Keratinocyte (primary cell): ENCODE measurements around the gene PFDN4. TPM values are rescaled to one million over a fixed set of nuclear protein-coding genes. Genes with fewer than 3 reads are reported as not detected.

Experiments used
- DNase-seq: peaks from one replicate; pipeline ENCODE4 v3.0.0-alpha.2; 2011; ENCODE audit warnings: low read depth, missing footprints, low spot score
- FAIRE-seq: peaks from 2 replicates; lab custom pipeline; 2011; peaks lifted over from hg19 to GRCh38; lab: Jason Lieb, UNC
- H2AFZ ChIP-seq: 2 replicates; pipeline ENCODE4 v1.6.0; 2012; ENCODE audit warnings: low read length, control low read depth, inconsistent platforms; ENCODE audit not compliant: control insufficient read depth
- H3K27ac ChIP-seq: 2 replicates; pipeline ENCODE4 v1.5.1; 2011; ENCODE audit warnings: low read length; ENCODE audit not compliant: control insufficient read depth, insufficient read depth
- H3K27me3 ChIP-seq: 3 replicates; pipeline ENCODE4 v1.6.0; 2011; ENCODE audit warnings: low read length; ENCODE audit not compliant: control insufficient read depth, insufficient read depth; ENCODE audit errors: extremely low read depth
- H3K36me3 ChIP-seq, 2 experiments: 2 replicates in 1 of 2; 3 replicates in 1 of 2; pipeline ENCODE4 v1.5.1; 2011; ENCODE audit warnings: low read length in 2 of 2, mild to moderate bottlenecking in 1 of 2; ENCODE audit not compliant: control insufficient read depth in 2 of 2, insufficient read depth in 2 of 2; ENCODE audit errors: extremely low read depth in 1 of 2
- H3K4me1 ChIP-seq: 3 replicates; pipeline ENCODE4 v1.5.1; 2011; ENCODE audit warnings: low read length; ENCODE audit not compliant: control insufficient read depth, insufficient read depth; ENCODE audit errors: extremely low read depth
- H3K4me2 ChIP-seq: 3 replicates; pipeline ENCODE4 v1.6.0; 2011; ENCODE audit warnings: low read depth, low read length; ENCODE audit not compliant: control insufficient read depth, insufficient read depth; ENCODE audit errors: extremely low read depth
- H3K4me3 ChIP-seq, 3 experiments: fragments of 200-600 bp in 1 of 3; sonication (generic) in 1 of 3; 2 replicates in 2 of 3; 3 replicates in 1 of 3; pipeline ENCODE4 v1.5.1; 2011 to 2016; ENCODE audit warnings: low read length in 3 of 3, mild to moderate bottlenecking in 3 of 3, control low read depth in 2 of 3, inconsistent platforms in 1 of 3, low read depth in 1 of 3, mixed read lengths in 1 of 3, mixed run types in 1 of 3, moderate library complexity in 1 of 3; ENCODE audit not compliant: control insufficient read depth in 2 of 3, insufficient read depth in 2 of 3; ENCODE audit errors: extremely low read depth in 1 of 3
- H3K79me2 ChIP-seq: 2 replicates; pipeline ENCODE4 v1.6.0; 2012; ENCODE audit warnings: low read length; ENCODE audit not compliant: control insufficient read depth, insufficient read depth
- H3K9ac ChIP-seq: 3 replicates; pipeline ENCODE4 v1.6.0; 2011; ENCODE audit warnings: low read length; ENCODE audit not compliant: control insufficient read depth, insufficient read depth; ENCODE audit errors: extremely low read depth
- H3K9me1 ChIP-seq: 3 replicates; pipeline ENCODE4 v1.6.0; 2011; ENCODE audit warnings: low read length; ENCODE audit not compliant: control insufficient read depth, insufficient read depth; ENCODE audit errors: extremely low read depth
- H3K9me3 ChIP-seq: 2 replicates; pipeline ENCODE4 v1.5.1; 2012; ENCODE audit warnings: low read depth, low read length; ENCODE audit not compliant: control insufficient read depth
- H4K20me1 ChIP-seq: 3 replicates; pipeline ENCODE4 v1.6.0; 2011; ENCODE audit warnings: low read length; ENCODE audit not compliant: control insufficient read depth, insufficient read depth; ENCODE audit errors: extremely low read depth
- EZH2 ChIP-seq: IDR thresholded peaks from one replicate; pipeline ENCODE4 v1.6.1; 2012; ENCODE audit warnings: inconsistent platforms, mild to moderate bottlenecking, low read length, moderate library complexity
- dilution Hi-C: fragments of 300-500 bp; cut with MboI; formaldehyde crosslinking; loops from one replicate; pipeline ENCODE4 v1.7.0; 2020; ENCODE audit warnings: low sequenced_read_pairs; ENCODE audit not compliant: extremely low pct_ligation_motif_present
- polyA plus RNA-seq, 5 experiments: library from polyadenylated mRNA; depleted of rRNA in 3 of 5; stranded (reverse) in 3 of 5; stranded (forward) in 1 of 5; unstranded in 1 of 5; fragments of >200 nt; gene quantifications; 1 replicate in 1 of 5; 2 replicates in 3 of 5; 3 replicates in 1 of 5; pipeline versions ENCODE4 v1.2.1 to v1.2.3, GENCODE V29; 2011 to 2012; ENCODE audit warnings: missing spikeins in 2 of 5, low read depth in 1 of 5, low replicate concordance in 1 of 5
- TF ChIP-seq, protein P1 (sequence below), 3 experiments: IDR thresholded peaks in 1 of 3; conservative IDR thresholded peaks in 1 of 3; optimal IDR thresholded peaks in 1 of 3; 2 replicates in 2 of 3; 3 replicates in 1 of 3; pipeline versions ENCODE3 to v1.5.1; 2011; ENCODE audit warnings: low read length in 3 of 3, mild to moderate bottlenecking in 3 of 3, moderate library complexity in 2 of 3, control low read depth in 1 of 3, inconsistent platforms in 1 of 3; ENCODE audit not compliant: insufficient read depth in 2 of 3; ENCODE audit errors: extremely low read depth in 1 of 3

PFDN4 gene
- polyA plus RNA-seq, 1 donor (not counting 4 experiments of a cell fraction or from before 2014, with no cell fraction given) = 65.7 TPM

GRCh38 chr20:54162378-54163009, 45.4 kb upstream of the PFDN4 start:
- DNase-seq (no peak), FAIRE-seq (no peak)

GRCh38 chr20:54163402-54163801, 44.5 kb upstream of the PFDN4 start:
- H3K4me3 ChIP-seq = no peak overlapping the region
- H3K4me1 ChIP-seq = peaks cover 4% of the 10 kb centered on the region
- H3K27me3 ChIP-seq = no peaks in the 10 kb centered on the region
- H3K4me2 ChIP-seq = no peak overlapping the region
- no peaks in the 10 kb centered on the region for H3K9me3 ChIP-seq
- H3K27ac ChIP-seq = no peak overlapping the region
- H3K9ac ChIP-seq = no peak overlapping the region
- H3K9me1 ChIP-seq = no peaks in the 10 kb centered on the region
- H3K79me2 ChIP-seq = no peaks in the 10 kb centered on the region
- no peak for FAIRE-seq
- no peaks in the 10 kb centered on the region for H3K36me3 ChIP-seq
- no peak for TF ChIP-seq EZH2
- TF ChIP-seq, protein P1, sequence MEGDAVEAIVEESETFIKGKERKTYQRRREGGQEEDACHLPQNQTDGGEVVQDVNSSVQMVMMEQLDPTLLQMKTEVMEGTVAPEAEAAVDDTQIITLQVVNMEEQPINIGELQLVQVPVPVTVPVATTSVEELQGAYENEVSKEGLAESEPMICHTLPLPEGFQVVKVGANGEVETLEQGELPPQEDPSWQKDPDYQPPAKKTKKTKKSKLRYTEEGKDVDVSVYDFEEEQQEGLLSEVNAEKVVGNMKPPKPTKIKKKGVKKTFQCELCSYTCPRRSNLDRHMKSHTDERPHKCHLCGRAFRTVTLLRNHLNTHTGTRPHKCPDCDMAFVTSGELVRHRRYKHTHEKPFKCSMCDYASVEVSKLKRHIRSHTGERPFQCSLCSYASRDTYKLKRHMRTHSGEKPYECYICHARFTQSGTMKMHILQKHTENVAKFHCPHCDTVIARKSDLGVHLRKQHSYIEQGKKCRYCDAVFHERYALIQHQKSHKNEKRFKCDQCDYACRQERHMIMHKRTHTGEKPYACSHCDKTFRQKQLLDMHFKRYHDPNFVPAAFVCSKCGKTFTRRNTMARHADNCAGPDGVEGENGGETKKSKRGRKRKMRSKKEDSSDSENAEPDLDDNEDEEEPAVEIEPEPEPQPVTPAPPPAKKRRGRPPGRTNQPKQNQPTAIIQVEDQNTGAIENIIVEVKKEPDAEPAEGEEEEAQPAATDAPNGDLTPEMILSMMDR (optimal IDR thresholded peaks at IDR 0.05 in 1 of 3, IDR thresholded peaks at IDR 0.05 in 1 of 3, conservative IDR thresholded peaks at IDR 0.05 in 1 of 3; ENCODE audit: extremely low read depth in 1 of 3, insufficient read depth in 2 of 3, low read length in 3 of 3) = no peak
- H4K20me1 ChIP-seq = no peaks in the 10 kb centered on the region
- no peak for DNase-seq
- dilution Hi-C loops = no loop called here
- no peak overlapping the region for H2AFZ ChIP-seq

More at GRCh38 chr20:54162378-54163009, 45.4 kb upstream of the PFDN4 start:
- no peaks in the 10 kb centered on the region for H3K9me3 ChIP-seq
- no peaks in the 10 kb centered on the region for H4K20me1 ChIP-seq
- no peak overlapping the region for H3K9ac ChIP-seq
- H3K9me1 ChIP-seq = no peaks in the 10 kb centered on the region
- no peak overlapping the region for H3K4me2 ChIP-seq
- no peak overlapping the region for H2AFZ ChIP-seq
- H3K27ac ChIP-seq = no peak overlapping the region
- no peaks in the 10 kb centered on the region for H3K79me2 ChIP-seq
- H3K4me1 ChIP-seq = no peaks in the 10 kb centered on the region
- no peaks in the 10 kb centered on the region for H3K27me3 ChIP-seq
- no peak for TF ChIP-seq EZH2
- TF ChIP-seq, protein P1 (optimal IDR thresholded peaks at IDR 0.05 in 1 of 3, IDR thresholded peaks at IDR 0.05 in 1 of 3, conservative IDR thresholded peaks at IDR 0.05 in 1 of 3; ENCODE audit: extremely low read depth in 1 of 3, insufficient read depth in 2 of 3, low read length in 3 of 3) = no peak
- dilution Hi-C loops = no loop called here
- H3K36me3 ChIP-seq = no peaks in the 10 kb centered on the region
- H3K4me3 ChIP-seq = no peak overlapping the region
